ENCODE measurements around the gene COL15A1.

COL15A1 gene

GRCh38 chr9:99074902-99075245 lies 131.2 kb downstream of the COL15A1 start:
- Mint-ChIP-seq H3K36me3 (ENCODE audit: low read depth) (no peaks in the 10 kb centered on the region), H3K4me3 (no peak overlapping the region), H3K27ac (no peak overlapping the region), H3K9me3 (no peaks in the 10 kb centered on the region), H3K27me3 (peaks cover 10% of the 10 kb centered on the region), H3K4me1 (ENCODE audit: low read depth) (peaks cover 34% of the 10 kb centered on the region)
- intact Hi-C loops (cut with micrococcal nuclease): no loop called here

- Mint-ChIP-seq H3K9me3 (no peaks in the 10 kb centered on the region), H3K36me3 (ENCODE audit: low read depth) (no peaks in the 10 kb centered on the region), H3K4me1 (ENCODE audit: low read depth) (peaks cover 34% of the 10 kb centered on the region), H3K27me3 (peaks cover 10% of the 10 kb centered on the region), H3K4me3 (no peak overlapping the region), H3K27ac (no peak overlapping the region)
- intact Hi-C loops (cut with micrococcal nuclease): no loop called here
These were observed 131.7 kb downstream of the COL15A1 start for GRCh38 chr9:99075246-99075912.

- no peaks in the 10 kb centered on the region for H3K9me3 Mint-ChIP-seq
- H3K4me1 Mint-ChIP-seq (ENCODE audit: low read depth): peaks cover 30% of the 10 kb centered on the region
- peak overlapping the region; percentile 58 for H3K27ac Mint-ChIP-seq
- H3K36me3 Mint-ChIP-seq (ENCODE audit: low read depth): no peaks in the 10 kb centered on the region
- intact Hi-C loops (cut with micrococcal nuclease): no loop called here
- H3K27me3 Mint-ChIP-seq: peaks cover 10% of the 10 kb centered on the region
- H3K4me3 Mint-ChIP-seq: no peak overlapping the region
These were observed 132.3 kb downstream of the COL15A1 start for GRCh38 chr9:99076030-99076429.

GRCh38 chr9:99076483-99077171 lies 132.9 kb downstream of the COL15A1 start:
- Mint-ChIP-seq H3K4me3 (no peak overlapping the region), H3K4me1 (ENCODE audit: low read depth) (peaks cover 24% of the 10 kb centered on the region), H3K27me3 (peaks cover 11% of the 10 kb centered on the region), H3K36me3 (ENCODE audit: low read depth) (no peaks in the 10 kb centered on the region), H3K27ac (peak overlapping the region; percentile 58), H3K9me3 (no peaks in the 10 kb centered on the region)
- intact Hi-C loops (cut with micrococcal nuclease): no loop called here

- H3K27ac Mint-ChIP-seq: peak overlapping the region; percentile 6
- H3K4me3 Mint-ChIP-seq: no peak overlapping the region
These were observed 135.0 kb downstream of the COL15A1 start for GRCh38 chr9:99078717-99079116.

GRCh38 chr9:99079542-99079941 lies 135.8 kb downstream of the COL15A1 start:
- H3K27ac Mint-ChIP-seq: no peak overlapping the region
- H3K4me3 Mint-ChIP-seq: no peak overlapping the region
- intact Hi-C loops (cut with micrococcal nuclease): no loop called here
- peaks cover 13% of the 10 kb centered on the region for H3K4me1 Mint-ChIP-seq (ENCODE audit: low read depth)
- no peaks in the 10 kb centered on the region for H3K36me3 Mint-ChIP-seq (ENCODE audit: low read depth)
- H3K9me3 Mint-ChIP-seq: no peaks in the 10 kb centered on the region
- H3K27me3 Mint-ChIP-seq: peaks cover 20% of the 10 kb centered on the region

More at GRCh38 chr9:99078717-99079116, 135.0 kb downstream of the COL15A1 start:
- Mint-ChIP-seq H3K9me3 (no peaks in the 10 kb centered on the region), H3K27me3 (peaks cover 20% of the 10 kb centered on the region), H3K36me3 (ENCODE audit: low read depth) (no peaks in the 10 kb centered on the region), H3K4me1 (ENCODE audit: low read depth) (peaks cover 13% of the 10 kb centered on the region)
- intact Hi-C loops (cut with micrococcal nuclease): no loop called here

GRCh38 chr9:99083051-99083450 lies 139.3 kb downstream of the COL15A1 start:
- no peak overlapping the region for H3K4me3 Mint-ChIP-seq
- peaks cover 32% of the 10 kb centered on the region for H3K4me1 Mint-ChIP-seq (ENCODE audit: low read depth)
- no peaks in the 10 kb centered on the region for H3K9me3 Mint-ChIP-seq
- no peaks in the 10 kb centered on the region for H3K36me3 Mint-ChIP-seq (ENCODE audit: low read depth)
- H3K27me3 Mint-ChIP-seq: peaks cover 15% of the 10 kb centered on the region
- H3K27ac Mint-ChIP-seq: peak overlapping the region; percentile 24
- intact Hi-C loops (cut with micrococcal nuclease): no loop called here

GRCh38 chr9:99085949-99086948 lies 142.5 kb downstream of the COL15A1 start:
- Mint-ChIP-seq H3K27me3 (peaks cover 13% of the 10 kb centered on the region), H3K4me1 (ENCODE audit: low read depth) (peaks cover 36% of the 10 kb centered on the region), H3K27ac (peak overlapping the region; percentile 83), H3K9me3 (no peaks in the 10 kb centered on the region), H3K36me3 (ENCODE audit: low read depth) (no peaks in the 10 kb centered on the region), H3K4me3 (peak overlapping the region; percentile 15)
- intact Hi-C loops (cut with micrococcal nuclease): loop anchor here (5.0 kb wide), 1 partner anchor 49 kb away; no protein-coding TSS in a partner anchor

GRCh38 chr9:99087462-99087861 lies 143.8 kb downstream of the COL15A1 start:
- peak overlapping the region; percentile 83 for H3K27ac Mint-ChIP-seq
- H3K36me3 Mint-ChIP-seq (ENCODE audit: low read depth): no peaks in the 10 kb centered on the region
- H3K27me3 Mint-ChIP-seq: peaks cover 8% of the 10 kb centered on the region
- no peaks in the 10 kb centered on the region for H3K9me3 Mint-ChIP-seq
- intact Hi-C loops (cut with micrococcal nuclease): loop anchor here (5.0 kb wide), 1 partner anchor 50 kb away; no protein-coding TSS in a partner anchor
- H3K4me1 Mint-ChIP-seq (ENCODE audit: low read depth): peaks cover 47% of the 10 kb centered on the region
- H3K4me3 Mint-ChIP-seq: no peak overlapping the region

GRCh38 chr9:99090336-99091130 lies 146.8 kb downstream of the COL15A1 start:
- Mint-ChIP-seq H3K27ac (peak overlapping the region; percentile 86), H3K4me1 (ENCODE audit: low read depth) (peaks cover 59% of the 10 kb centered on the region), H3K9me3 (no peaks in the 10 kb centered on the region), H3K36me3 (ENCODE audit: low read depth) (no peaks in the 10 kb centered on the region), H3K27me3 (peaks cover 3% of the 10 kb centered on the region), H3K4me3 (no peak overlapping the region)
- intact Hi-C loops (cut with micrococcal nuclease): no loop called here

- intact Hi-C loops (cut with micrococcal nuclease): no loop called here
- Mint-ChIP-seq H3K9me3 (no peaks in the 10 kb centered on the region), H3K27ac (peak overlapping the region; percentile 86), H3K36me3 (ENCODE audit: low read depth) (no peaks in the 10 kb centered on the region), H3K4me3 (no peak overlapping the region), H3K4me1 (ENCODE audit: low read depth) (peaks cover 55% of the 10 kb centered on the region), H3K27me3 (peaks cover 9% of the 10 kb centered on the region)
These were observed 149.2 kb downstream of the COL15A1 start for GRCh38 chr9:99092643-99093491.

GRCh38 chr9:99093492-99093791 lies 149.7 kb downstream of the COL15A1 start:
- peaks cover 58% of the 10 kb centered on the region for H3K4me1 Mint-ChIP-seq (ENCODE audit: low read depth)
- H3K36me3 Mint-ChIP-seq (ENCODE audit: low read depth): no peaks in the 10 kb centered on the region
- H3K9me3 Mint-ChIP-seq: no peaks in the 10 kb centered on the region
- H3K4me3 Mint-ChIP-seq: no peak overlapping the region
- H3K27ac Mint-ChIP-seq: peak overlapping the region; percentile 86
- intact Hi-C loops (cut with micrococcal nuclease): no loop called here
- peaks cover 9% of the 10 kb centered on the region for H3K27me3 Mint-ChIP-seq

GRCh38 chr9:99095565-99095964 lies 151.9 kb downstream of the COL15A1 start:
- Mint-ChIP-seq H3K27ac (no peak overlapping the region), H3K36me3 (ENCODE audit: low read depth) (no peaks in the 10 kb centered on the region), H3K9me3 (no peaks in the 10 kb centered on the region), H3K4me3 (no peak overlapping the region), H3K4me1 (ENCODE audit: low read depth) (peaks cover 59% of the 10 kb centered on the region), H3K27me3 (peaks cover 12% of the 10 kb centered on the region)
- intact Hi-C loops (cut with micrococcal nuclease): no loop called here

All from dendritic cell treated with granulocyte-macrophage colony-stimulating factor and Interleukin-4, amounts not matched to agents 40 ng/mL and 50 ng/mL, for 4 days (primary cell).